Activated CD8-positive, alpha-beta T cell treated with anti-CD3 and anti-CD28 coated beads for 36 hours (primary cell): Measurements from ENCODE around the gene TCF19. TPM values are rescaled to one million over a fixed set of nuclear protein-coding genes. Genes with fewer than 3 reads are reported as not detected.

ENCODE experiments used
- ATAC-seq: fragments of 200-7000 bp; cut with Tn5 transposase; one replicate; pipeline ENCODE4 v1.10.0; 2021; ENCODE audit warnings: mild to moderate bottlenecking, moderate library complexity
- CTCF ChIA-PET: fragments of 350-600 bp; sonication (Branson Sonifier 250); formaldehyde crosslinking; loops from one replicate; lab custom pipeline; 2021; ENCODE audit warnings: antibody characterized with exemption; lab: Charles Lee
- POLR2A ChIA-PET: fragments of 350-600 bp; sonication (Branson Sonifier 250); formaldehyde crosslinking; loops from one replicate; lab custom pipeline; 2021; ENCODE audit warnings: antibody characterized with exemption; lab: Charles Lee
- DNase-seq: peaks from one replicate; pipeline ENCODE4 v3.0.0-alpha.2; 2020
- H3K27ac Mint-ChIP-seq: one replicate; pipeline ENCODE4 v1.8.0; 2021; ENCODE audit warnings: mild to moderate bottlenecking, mixed read lengths
- H3K27me3 Mint-ChIP-seq: one replicate; pipeline ENCODE4 v1.8.0; 2021; ENCODE audit warnings: mixed read lengths
- H3K36me3 Mint-ChIP-seq: one replicate; pipeline ENCODE4 v1.8.0; 2021; ENCODE audit warnings: low read depth, mixed read lengths
- H3K4me1 Mint-ChIP-seq: one replicate; pipeline ENCODE4 v1.8.0; 2021; ENCODE audit warnings: low read depth, mixed read lengths
- H3K4me3 Mint-ChIP-seq: one replicate; pipeline ENCODE4 v1.8.0; 2021; ENCODE audit warnings: mild to moderate bottlenecking, moderate library complexity, mixed read lengths
- H3K9me3 Mint-ChIP-seq: one replicate; pipeline ENCODE4 v1.8.0; 2021; ENCODE audit warnings: mixed read lengths
- intact Hi-C: fragments of 100-400 bp; cut with micrococcal nuclease; formaldehyde crosslinking; loops from one replicate; pipeline ENCODE4 v1.10.0; 2022
- total RNA-seq, 2 experiments: library from RNA; stranded (reverse); gene quantifications; one replicate each; pipeline ENCODE4 v1.2.3, GENCODE V29; 2021
- TF ChIP-seq, protein P1 (sequence below): fragments of 200-600 bp; IDR thresholded peaks from one replicate; pipeline ENCODE4 v1.8.0; 2022; ENCODE audit warnings: antibody characterized with exemption, mild to moderate bottlenecking

The TCF19 gene
- total RNA-seq, 2 experiments from 2014 or later = 91.9 to 92.9 TPM

DNA sequence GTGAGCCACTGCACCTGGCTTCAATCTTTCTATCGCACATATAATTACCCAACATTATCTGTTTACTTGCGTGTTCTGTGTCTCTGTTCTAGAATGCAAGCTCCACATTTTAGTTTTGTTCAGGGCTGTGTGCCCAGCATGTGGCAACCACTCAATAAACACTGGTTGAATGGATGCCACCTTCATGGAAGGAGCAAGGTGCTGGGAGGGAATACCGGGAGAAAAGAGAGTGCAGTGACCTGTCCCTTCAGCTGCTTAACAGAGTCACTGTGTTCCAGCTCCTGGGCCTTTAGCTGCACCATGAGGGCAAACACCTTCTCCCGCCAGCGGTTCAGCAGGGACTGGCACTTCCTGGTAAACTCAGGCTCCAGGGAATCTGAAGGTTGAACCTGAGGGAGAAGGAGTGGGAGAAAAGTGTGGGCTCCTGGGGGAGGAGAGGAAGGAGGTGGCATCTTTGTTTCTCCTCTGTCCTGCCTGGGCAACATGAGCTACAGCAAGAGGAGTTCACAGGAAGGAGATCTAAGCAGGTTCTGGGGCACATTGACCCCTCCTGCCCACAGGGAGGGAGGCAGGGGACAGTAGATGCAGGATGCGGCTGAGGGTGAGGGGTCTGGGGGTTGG, 8.5 kb upstream of the TCF19 start:
- no peaks in the 10 kb centered on the region for H3K9me3 Mint-ChIP-seq
- intact Hi-C loops = no loop called here
- POLR2A ChIA-PET = interaction anchor here (0.6 kb wide), 1 partner anchor 18 kb away, joined by 3 read pairs; no protein-coding TSS in a partner anchor
- H3K36me3 Mint-ChIP-seq = peaks cover 17% of the 10 kb centered on the region
- ATAC-seq = no peak
- DNase-seq = no peak
- CTCF ChIA-PET = interaction anchor here (1.3 to 1.6 kb wide), 2 partner anchors 43 to 217 kb away, joined by 3 to 5 read pairs; no protein-coding TSS in a partner anchor
- TF ChIP-seq, protein P1, sequence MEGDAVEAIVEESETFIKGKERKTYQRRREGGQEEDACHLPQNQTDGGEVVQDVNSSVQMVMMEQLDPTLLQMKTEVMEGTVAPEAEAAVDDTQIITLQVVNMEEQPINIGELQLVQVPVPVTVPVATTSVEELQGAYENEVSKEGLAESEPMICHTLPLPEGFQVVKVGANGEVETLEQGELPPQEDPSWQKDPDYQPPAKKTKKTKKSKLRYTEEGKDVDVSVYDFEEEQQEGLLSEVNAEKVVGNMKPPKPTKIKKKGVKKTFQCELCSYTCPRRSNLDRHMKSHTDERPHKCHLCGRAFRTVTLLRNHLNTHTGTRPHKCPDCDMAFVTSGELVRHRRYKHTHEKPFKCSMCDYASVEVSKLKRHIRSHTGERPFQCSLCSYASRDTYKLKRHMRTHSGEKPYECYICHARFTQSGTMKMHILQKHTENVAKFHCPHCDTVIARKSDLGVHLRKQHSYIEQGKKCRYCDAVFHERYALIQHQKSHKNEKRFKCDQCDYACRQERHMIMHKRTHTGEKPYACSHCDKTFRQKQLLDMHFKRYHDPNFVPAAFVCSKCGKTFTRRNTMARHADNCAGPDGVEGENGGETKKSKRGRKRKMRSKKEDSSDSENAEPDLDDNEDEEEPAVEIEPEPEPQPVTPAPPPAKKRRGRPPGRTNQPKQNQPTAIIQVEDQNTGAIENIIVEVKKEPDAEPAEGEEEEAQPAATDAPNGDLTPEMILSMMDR = no peak
- no peaks in the 10 kb centered on the region for H3K4me1 Mint-ChIP-seq
- no peaks in the 10 kb centered on the region for H3K27me3 Mint-ChIP-seq
- H3K27ac Mint-ChIP-seq = no peak overlapping the region
- H3K4me3 Mint-ChIP-seq = no peak overlapping the region

DNA sequence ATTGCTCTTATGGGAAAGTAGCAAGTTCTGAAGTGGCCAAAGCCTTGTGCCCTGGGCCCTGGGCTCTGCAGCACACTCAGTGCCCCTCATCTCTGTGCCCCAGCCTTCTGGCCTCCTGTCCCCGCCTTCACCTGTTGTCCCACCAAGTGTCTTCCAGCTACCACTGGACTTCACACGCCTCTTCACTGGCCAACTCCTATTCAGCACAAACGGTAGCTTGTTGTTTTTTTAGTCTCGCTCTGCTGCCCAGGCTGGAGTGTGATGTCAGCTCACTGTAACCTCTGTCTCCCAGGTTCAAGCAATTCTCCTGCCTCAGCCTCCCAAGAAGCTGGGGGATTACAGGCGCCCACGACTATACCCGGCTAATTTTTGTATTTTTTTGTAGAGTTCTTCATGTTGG, 5.6 kb upstream of the TCF19 start:
- Mint-ChIP-seq H3K9me3 (no peaks in the 10 kb centered on the region), H3K4me3 (no peak overlapping the region), H3K36me3 (peaks cover 26% of the 10 kb centered on the region), H3K27ac (no peak overlapping the region), H3K27me3 (no peaks in the 10 kb centered on the region), H3K4me1 (peaks cover 5% of the 10 kb centered on the region)
- DNase-seq = no peak
- POLR2A ChIA-PET = interaction anchor here (1.0 kb wide), 1 partner anchor 9 kb away, joined by 3 read pairs; no protein-coding TSS in a partner anchor
- ATAC-seq = no peak
- intact Hi-C loops = no loop called here
- CTCF ChIA-PET = no interaction called here
- TF ChIP-seq, protein P1 = no peak

DNA sequence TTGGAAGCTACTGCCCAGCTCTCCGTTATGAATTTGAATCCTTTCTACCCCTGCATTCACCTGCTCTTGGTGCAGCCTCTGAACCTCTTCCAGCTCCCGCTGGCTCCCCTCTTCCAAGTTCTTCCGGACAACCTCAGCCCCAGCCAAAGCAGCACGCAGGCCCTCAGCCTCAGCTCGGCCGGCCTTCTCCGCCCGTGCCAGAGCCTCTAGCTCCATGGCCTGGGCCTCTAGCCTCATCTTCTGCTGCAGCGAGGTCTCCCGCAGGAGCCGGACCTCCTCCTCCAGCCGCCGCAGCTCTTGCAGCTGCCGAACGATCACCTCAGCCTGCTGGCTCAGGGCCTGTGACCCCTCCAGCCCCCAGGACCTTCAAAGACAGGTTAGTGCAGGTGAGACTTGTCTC, 4.0 kb upstream of the TCF19 start:
- no peaks in the 10 kb centered on the region for H3K27me3 Mint-ChIP-seq
- H3K4me1 Mint-ChIP-seq = peaks cover 5% of the 10 kb centered on the region
- H3K4me3 Mint-ChIP-seq = no peak overlapping the region
- TF ChIP-seq, protein P1 = no peak
- intact Hi-C loops = no loop called here
- no peak for ATAC-seq
- H3K36me3 Mint-ChIP-seq = peaks cover 39% of the 10 kb centered on the region
- H3K27ac Mint-ChIP-seq = no peak overlapping the region
- no peaks in the 10 kb centered on the region for H3K9me3 Mint-ChIP-seq
- ChIA-PET POLR2A (interaction anchor here (1.4 kb wide), 1 partner anchor 16 kb away, joined by 3 read pairs; the partner anchor contains the start of gene PSORS1C2), CTCF (no interaction called here)
- no peak for DNase-seq

DNA sequence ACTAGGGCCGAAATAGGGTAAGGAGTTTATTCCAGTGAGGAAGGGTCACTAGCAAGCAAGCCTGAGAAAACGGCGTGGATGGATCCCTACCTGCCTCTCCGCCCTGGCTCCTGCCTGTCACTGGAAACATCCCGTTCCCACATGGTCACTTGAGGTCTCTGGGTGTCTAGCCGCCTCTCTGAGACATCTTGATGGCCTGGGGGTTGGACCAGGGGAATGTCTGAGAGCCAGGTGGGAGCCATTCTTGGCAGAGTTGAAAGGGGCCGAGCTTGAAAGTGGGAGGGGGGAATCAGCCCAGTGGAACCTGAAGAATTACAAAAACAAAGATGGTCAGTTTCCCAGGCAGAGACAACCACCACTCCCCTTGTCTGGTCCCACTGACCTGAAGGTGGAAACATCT, 1.7 kb upstream of the TCF19 start:
- CTCF ChIA-PET = interaction anchor here (2.9 kb wide), 1 partner anchor 210 kb away, joined by 15 read pairs; no protein-coding TSS in a partner anchor
- DNase-seq (no peak), ATAC-seq (no peak)
- Mint-ChIP-seq H3K27ac (no peak overlapping the region), H3K4me3 (peak overlapping the region; percentile 97), H3K27me3 (no peaks in the 10 kb centered on the region), H3K36me3 (peaks cover 48% of the 10 kb centered on the region), H3K4me1 (peaks cover 17% of the 10 kb centered on the region), H3K9me3 (no peaks in the 10 kb centered on the region)
- POLR2A ChIA-PET = interaction anchor here (1.1 kb wide), 1 partner anchor 196 kb away, joined by 3 read pairs; no protein-coding TSS in a partner anchor
- TF ChIP-seq, protein P1 = no peak
- intact Hi-C loops = no loop called here

DNA sequence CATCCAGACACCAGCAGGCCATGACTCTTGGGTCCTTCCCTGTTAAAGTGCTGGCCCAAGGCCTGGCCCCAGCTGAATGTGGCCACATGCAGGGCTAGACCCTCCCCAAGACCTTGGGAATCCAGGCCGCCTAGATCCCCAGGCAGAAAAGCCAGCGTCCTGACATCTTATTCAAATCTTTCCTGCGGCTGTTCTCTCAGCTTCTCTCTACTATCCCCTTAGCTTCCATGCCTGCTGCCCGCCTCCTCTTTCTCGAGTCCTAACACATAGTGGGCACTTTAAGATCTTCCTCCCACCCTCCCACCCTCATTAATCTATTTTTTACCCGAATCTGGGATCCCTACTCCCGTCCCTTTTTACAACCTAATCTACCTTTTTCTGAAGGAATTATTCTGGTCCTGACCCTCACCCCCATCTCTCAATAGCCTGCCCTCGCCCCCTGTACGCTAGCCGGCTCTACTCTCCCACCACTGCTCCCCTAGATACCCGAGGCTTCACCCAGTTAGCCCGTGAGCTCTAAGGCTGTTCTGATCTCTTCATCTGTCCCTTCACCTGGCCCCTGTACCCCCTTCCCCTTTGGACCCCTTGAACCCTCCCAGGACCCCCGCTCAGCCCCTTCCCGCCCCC, 763 bp upstream of the TCF19 start, which contains the start of gene CCHCR1:
Gene CCHCR1 (minus strand): TSS at position 290 of the 627 bp plus-strand sequence. CDS start 202 bp downstream, at position 88.
- Mint-ChIP-seq H3K27ac (peak within 1 kb of the TSS; percentile 89), H3K27me3 (no peaks in the 10 kb centered on the region), H3K4me3 (peak within 1 kb of the TSS; percentile 97), H3K4me1 (peaks cover 21% of the 10 kb centered on the region), H3K9me3 (no peaks in the 10 kb centered on the region), H3K36me3 (peaks cover 57% of the 10 kb centered on the region)
- ChIA-PET CTCF (interaction anchor here (1.1 to 2.9 kb wide), 4 partner anchors 18 to 209 kb away, joined by 3 to 15 read pairs (median 4); no protein-coding TSS in a partner anchor), POLR2A (interaction anchor here (1.1 to 2.0 kb wide), 5 partner anchors 14 to 195 kb away, joined by 3 to 8 read pairs (median 6); partner anchors contain the start of gene PSORS1C2)
- TF ChIP-seq, protein P1 = no peak
- intact Hi-C loops = no loop called here
- ATAC-seq (peak; percentile 19), DNase-seq (no peak)
